ENCODE measurements around the gene GNL2. TPM values are rescaled to one million over a fixed set of nuclear protein-coding genes. Genes with fewer than 3 reads are reported as not detected.

GNL2 gene
- 70.7 TPM for total RNA-seq

DNA sequence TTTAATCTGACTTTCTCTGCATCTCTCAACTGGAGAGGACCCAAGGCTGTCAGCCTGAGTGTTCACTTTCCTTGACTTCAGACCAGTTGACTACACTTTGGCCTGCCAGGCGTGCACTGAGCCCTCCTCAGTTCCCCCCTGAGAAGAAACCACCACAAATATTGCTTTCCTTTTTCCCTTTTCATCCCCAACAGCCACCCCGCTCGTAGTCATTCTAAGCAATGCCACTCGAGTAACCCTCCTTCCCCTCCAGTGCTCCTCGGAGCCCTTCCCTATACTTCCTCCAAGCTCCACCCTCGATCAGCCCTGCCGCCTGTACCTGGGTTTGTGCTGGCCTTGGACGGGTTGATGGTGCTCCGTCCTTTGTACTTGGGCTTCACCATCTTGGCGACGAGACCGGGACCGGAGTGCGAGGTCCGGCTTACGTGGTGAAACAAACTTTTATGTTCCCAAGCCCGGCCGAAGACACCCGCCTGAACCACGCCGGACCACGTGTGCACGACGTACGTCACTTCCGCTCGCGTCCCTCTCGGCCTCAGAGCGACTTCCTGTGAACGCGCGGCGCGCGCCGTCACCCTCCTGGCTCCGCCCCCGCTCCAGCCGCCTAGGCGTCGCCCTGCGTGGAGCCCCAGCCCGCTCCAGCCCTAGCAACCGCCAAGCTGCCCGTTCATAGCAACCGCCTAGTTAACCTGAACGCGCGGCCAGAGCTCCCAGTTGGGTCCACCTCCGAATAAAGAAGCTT, at the start of gene GNL2:
TSS of gene GNL2 (minus strand) at position 498 of the 742 bp plus-strand sequence. CDS start at position 383, 115 bp downstream.
- peak; percentile 96 for DNase-seq

DNA sequence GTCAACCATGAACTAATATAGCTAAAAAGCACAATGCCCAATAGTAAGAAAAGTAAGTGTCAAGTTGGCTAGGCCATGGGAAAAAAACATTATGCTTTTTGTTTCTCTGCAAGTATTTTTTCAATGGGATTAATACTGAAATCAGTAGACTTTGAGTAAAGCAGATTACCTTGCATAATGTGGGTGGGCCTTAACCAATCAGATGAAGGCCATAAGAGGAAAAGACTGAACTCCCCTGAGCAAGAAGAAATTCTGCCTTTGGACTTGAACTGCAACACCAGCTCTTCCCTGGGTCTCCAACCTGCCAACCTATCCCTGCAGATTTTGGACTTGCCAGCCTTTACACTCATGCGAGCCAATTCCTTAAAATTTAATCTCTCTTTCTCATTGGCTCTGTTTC, 45.3 kb upstream of the GNL2 start:
- no peak for DNase-seq

DNA sequence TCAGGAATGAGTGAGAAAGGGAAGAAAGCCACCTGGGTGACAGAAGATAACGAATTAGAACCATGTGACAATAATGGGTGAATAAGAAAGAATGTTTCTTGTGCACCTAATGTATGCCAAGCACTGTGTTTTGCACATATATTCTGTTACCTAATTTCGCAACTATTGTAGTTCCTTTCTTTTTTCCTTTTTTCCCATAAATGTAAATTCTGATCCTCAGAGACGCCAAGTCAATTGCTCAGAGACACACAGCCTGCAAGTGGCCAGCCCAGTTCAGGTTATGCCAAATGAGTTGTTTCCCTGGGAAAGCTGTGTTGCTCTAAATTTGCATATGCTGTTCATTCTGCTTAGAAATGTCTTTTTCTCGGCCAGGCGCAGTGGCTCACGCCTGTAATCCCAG, 40.7 kb upstream of the GNL2 start:
- DNase-seq, result no peak

DNA sequence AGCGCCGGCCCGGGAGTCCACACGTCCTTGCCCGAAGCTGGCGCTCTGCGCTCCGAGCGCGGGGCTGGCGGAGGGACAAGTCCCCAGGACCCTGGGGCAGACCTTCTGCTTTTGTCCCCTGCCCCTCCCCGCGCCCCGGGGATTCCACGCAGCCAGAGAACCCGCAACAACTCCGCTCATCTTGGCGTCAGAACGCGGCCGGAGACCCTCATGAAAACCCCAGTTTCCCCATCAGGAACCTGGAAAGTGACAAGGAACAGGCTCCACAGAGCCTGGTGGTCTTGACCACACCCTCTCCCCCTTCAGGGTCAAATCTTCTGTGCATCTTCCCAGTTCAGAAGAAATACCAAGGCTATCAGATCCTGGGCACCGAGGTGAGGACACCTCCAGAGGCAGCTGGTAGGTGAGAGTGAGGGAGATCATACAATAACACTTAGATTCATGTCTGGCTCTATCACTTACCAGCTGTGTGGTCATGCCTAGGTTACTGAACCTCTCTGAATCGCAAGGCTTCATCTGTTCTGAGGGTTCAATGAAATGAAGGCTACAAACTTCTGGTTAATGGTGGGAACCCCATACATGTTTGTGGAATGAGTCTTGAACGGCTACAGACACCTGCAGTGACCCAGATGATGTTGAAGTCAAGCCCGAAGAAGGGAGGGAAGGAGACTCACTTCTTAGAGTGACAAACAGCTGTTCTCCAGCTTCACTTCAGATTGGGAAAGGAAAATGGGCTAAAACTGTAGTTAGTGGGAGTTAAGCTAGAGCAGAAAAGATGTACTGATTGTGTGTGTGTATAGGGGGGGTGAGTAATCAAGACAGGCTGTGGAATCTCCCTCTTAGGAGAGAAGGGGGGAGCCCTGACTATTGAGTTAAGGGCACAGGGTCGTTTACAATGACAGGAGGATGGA, 39.5 kb upstream of the GNL2 start:
- DNase-seq, result no peak

- DNase-seq, result no peak
These were observed 38.7 kb upstream of the GNL2 start, which contains the start of gene RSPO1 for GRCh38 chr1:37634244-37634991. RSPO1 (minus strand) TSS chr1:37634892; CDS start chr1:37629661, 5,231 bp downstream.

GRCh38 chr1:37633938-37634243, 38.2 kb upstream of the GNL2 start:
- no peak for DNase-seq

- DNase-seq, result no peak
These were observed 37.6 kb upstream of the GNL2 start for GRCh38 chr1:37633040-37633937.

DNA sequence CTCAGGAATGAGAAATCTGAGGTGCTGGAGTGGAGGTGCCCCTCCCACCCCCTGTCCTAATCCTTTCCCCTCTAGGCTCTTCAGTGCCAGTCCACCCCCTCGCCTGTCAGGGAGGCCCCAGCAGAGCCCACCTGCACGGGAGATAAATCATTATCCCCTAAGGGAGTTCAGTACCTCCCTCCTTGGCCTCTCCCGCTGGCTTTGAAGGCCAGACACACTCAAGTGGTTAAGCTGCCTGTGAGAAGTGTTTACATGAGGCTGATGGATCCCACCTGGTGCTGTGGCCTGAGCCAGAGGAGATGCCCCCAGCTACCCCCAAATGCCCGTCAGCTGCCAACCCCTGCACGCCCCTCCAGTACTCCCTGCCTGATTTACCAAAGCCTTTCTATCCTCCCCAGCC, 35.3 kb upstream of the GNL2 start:
- no peak for DNase-seq

DNA sequence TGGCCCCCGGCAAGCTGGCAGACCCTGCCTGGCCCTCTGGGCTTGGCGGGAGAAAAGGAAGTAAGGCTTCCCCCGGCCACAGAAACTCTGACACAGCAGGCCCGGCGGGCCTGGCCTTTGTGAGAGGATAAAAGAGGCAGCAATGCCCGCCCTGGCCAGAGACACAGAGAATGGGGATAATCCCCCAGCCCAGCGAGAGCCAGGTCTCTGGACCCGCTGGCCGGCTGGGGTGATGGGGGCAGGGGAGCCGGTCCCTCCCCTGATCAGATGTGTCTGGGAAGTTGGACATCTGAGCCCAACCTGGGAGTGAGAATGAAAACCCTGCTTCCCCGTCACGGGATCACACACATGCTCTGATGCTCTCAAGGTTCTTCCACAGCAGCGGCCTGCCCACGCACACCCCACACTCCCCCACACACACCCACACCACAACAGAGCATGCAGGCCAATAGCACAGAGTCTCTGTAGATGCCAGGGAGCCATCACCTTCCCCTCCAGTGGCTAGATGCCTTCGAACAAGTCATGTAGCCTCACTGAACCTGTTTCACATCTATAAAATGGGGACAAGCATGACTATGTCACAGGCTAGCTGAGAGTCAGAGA, 34.8 kb upstream of the GNL2 start:
- DNase-seq, result no peak

DNA sequence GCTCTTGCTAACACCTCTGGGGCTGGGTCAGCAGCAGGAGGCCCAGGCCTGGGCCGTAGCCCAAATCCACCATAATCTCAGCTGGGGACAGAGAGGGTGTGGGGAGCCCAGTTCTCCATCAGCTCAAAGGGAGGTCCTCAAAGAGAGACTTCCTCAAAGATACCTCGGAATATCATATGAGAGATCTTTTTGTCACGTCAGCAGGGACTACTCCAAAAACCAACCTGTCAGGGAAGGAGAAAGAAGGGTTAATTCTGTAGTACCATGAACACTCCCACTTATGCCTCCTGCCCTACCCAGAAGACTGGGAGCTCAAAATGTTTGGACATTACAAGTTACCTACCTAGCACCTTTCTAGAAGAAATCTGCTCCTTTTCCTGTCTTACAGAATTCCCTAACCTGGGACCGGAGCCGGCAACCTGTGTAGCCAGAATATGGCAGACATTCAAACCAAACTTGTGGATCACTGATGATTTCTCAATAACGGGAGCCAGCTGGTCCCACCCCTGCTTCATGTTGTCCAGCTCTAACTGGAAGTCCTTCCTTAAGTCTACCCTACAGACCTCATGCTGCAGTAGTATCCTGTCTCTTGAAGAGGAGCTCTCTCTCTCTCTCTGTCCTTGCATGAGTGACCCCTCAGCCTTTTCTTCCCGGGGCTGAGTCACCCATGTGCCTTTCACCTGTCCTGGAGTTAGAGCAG, 34.1 kb upstream of the GNL2 start:
- no peak for DNase-seq

GRCh38 chr1:37629008-37629407, 33.3 kb upstream of the GNL2 start:
- DNase-seq, result no peak

DNA sequence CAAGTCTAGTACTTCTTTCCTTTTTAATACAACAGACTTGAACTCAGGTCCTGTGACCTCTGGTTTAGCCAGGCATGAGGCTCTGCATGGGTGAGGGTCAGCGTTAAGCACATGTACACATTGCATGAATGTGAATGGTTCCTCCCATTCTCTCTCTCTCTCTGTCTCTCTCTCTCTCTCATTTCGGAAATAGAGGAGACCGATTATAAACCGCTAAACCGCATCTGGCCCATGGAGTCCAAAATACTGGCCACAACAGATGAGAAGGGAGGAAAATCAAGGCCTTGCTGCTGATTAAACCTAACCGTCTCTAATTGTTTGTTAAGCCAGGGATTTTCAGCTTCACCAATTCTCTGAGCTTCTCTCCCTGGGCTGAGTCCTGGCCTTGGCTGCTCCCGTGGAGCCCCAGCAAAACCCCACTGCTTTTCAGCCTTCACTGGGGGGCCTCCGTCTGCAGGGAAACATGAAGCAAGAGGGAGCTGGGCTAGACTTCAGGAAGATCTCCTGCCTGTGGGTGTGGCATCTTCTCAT, 32.4 kb upstream of the GNL2 start:
- DNase-seq, result no peak

- DNase-seq, result no peak
These were observed 26.4 kb upstream of the GNL2 start for GRCh38 chr1:37622131-37622530.

DNA sequence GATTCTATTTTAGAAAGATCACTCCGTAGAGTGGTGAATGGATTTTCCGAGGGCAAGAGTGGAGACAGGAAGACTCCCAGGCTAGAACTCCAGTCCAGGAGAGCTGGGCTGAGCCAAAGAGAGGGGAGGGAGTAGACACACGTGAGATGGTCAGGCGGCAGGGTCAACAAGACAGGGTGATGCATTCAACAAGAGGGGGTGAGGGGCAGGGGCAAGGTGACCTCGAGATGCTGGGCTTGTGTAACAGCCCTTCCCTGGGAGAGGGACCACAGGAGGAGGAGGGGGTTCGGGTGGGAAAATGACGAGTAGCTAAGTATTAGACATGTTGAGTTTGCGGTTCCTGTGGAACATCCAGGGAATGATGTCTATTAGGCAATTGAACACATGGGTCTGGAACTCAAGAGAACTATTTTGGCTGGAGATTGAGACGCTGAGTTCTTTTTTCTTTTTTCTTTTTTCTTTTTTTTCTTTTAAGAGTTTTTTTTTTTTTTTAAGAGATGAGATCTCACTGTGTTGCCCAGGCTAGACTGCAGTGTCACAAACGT, 25.7 kb upstream of the GNL2 start:
- DNase-seq, result peak; percentile 60

- no peak for DNase-seq
These were observed 25.0 kb upstream of the GNL2 start for GRCh38 chr1:37620707-37621106.

GRCh38 chr1:37616330-37616729, 20.6 kb upstream of the GNL2 start:
- no peak for DNase-seq

- no peak for DNase-seq
These were observed 18.4 kb upstream of the GNL2 start for GRCh38 chr1:37614105-37614504.

DNA sequence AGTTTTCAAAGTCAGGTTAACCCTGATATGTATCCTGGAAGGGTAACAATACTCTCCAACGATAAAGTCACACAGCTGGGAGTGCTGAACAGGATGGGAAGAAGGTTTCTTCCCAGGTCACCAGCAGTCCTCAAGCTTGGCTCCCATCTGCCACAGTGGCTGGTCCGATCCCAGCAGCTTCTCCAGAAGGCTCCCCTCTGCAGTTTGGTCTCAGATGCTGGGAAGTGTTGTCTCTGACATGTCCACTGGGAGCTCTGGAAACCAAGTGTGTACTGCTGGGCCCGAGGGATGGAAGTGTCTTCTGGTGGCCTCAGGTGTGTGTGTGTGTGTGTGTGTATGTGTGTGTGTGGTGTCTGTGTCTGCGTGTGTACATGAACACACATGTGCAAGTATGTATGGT, 16.4 kb upstream of the GNL2 start:
- DNase-seq, result no peak

GRCh38 chr1:37609994-37610393, 14.3 kb upstream of the GNL2 start:
- DNase-seq, result no peak

GRCh38 chr1:37609002-37609401, 13.3 kb upstream of the GNL2 start:
- no peak for DNase-seq
